HEK293 (cell line): ENCODE measurements around the gene DYNLT4.

Experiments used
- AEBP2 ChIP-seq: fragments of 450-650 bp; formaldehyde crosslinking; IDR thresholded peaks from 2 replicates; pipeline ENCODE4 v1.5.1; 2016; ENCODE audit warnings: missing biosample characterization, missing genetic modification characterization, borderline replicate concordance
- BCL11B ChIP-seq: fragments of 450-650 bp; formaldehyde crosslinking; IDR thresholded peaks from 2 replicates; pipeline ENCODE4 v1.5.1; 2016; ENCODE audit warnings: low read depth, missing biosample characterization, missing genetic modification characterization
- CTCF ChIP-seq: fragments of 450-650 bp; formaldehyde crosslinking; IDR thresholded peaks from 2 replicates; pipeline ENCODE4 v1.5.1; 2016; ENCODE audit warnings: missing biosample characterization, missing genetic modification characterization
- GLI2 ChIP-seq: fragments of 450-650 bp; formaldehyde crosslinking; IDR thresholded peaks from 2 replicates; pipeline ENCODE4; 2017; ENCODE audit warnings: missing biosample characterization, missing genetic modification characterization, low read depth, borderline replicate concordance
- KLF17 ChIP-seq: fragments of 450-650 bp; formaldehyde crosslinking; IDR thresholded peaks from 2 replicates; pipeline ENCODE4 v1.5.1; 2016; ENCODE audit warnings: missing biosample characterization, missing genetic modification characterization
- SP3 ChIP-seq: fragments of 450-650 bp; formaldehyde crosslinking; IDR thresholded peaks from 2 replicates; pipeline ENCODE4 v1.5.1; 2016; ENCODE audit warnings: missing biosample characterization, missing genetic modification characterization
- ZBTB8A ChIP-seq: fragments of 450-650 bp; formaldehyde crosslinking; IDR thresholded peaks from 2 replicates; pipeline ENCODE4 v1.5.1; 2016; ENCODE audit warnings: missing biosample characterization, missing genetic modification characterization
- ZFHX2 ChIP-seq: fragments of 450-650 bp; formaldehyde crosslinking; conservative IDR thresholded peaks from 2 replicates; pipeline ENCODE4 v1.5.1; 2016; ENCODE audit warnings: missing biosample characterization, missing genetic modification characterization
- ZNF148 ChIP-seq: fragments of 450-650 bp; formaldehyde crosslinking; IDR thresholded peaks from 2 replicates; pipeline ENCODE4 v1.5.0; 2017; ENCODE audit warnings: missing biosample characterization, missing genetic modification characterization, borderline replicate concordance
- ZNF16 ChIP-seq: fragments of 450-650 bp; formaldehyde crosslinking; IDR thresholded peaks from 2 replicates; pipeline ENCODE4 v1.5.1; 2016; ENCODE audit warnings: low read depth, missing biosample characterization, missing genetic modification characterization
- ZNF26 ChIP-seq: fragments of 450-650 bp; formaldehyde crosslinking; IDR thresholded peaks from 2 replicates; pipeline ENCODE4 v1.5.1; 2016; ENCODE audit warnings: missing biosample characterization, missing genetic modification characterization
- ZNF274 ChIP-seq, 2 experiments: fragments of 200-500 bp in 1 of 2; fragments of 450-650 bp in 1 of 2; sonication (Bioruptor generic) in 1 of 2; formaldehyde crosslinking in 1 of 2; IDR thresholded peaks; 2 replicates each; pipeline versions ENCODE4 v1.5.1 to v1.6.1; 2014 to 2016; ENCODE audit warnings: borderline replicate concordance in 1 of 2, inconsistent platforms in 1 of 2, low read length in 1 of 2, missing biosample characterization in 1 of 2, missing genetic modification characterization in 1 of 2
- ZNF280D ChIP-seq: fragments of 450-650 bp; formaldehyde crosslinking; IDR thresholded peaks from 2 replicates; pipeline ENCODE4 v1.5.1; 2016; ENCODE audit warnings: missing biosample characterization, missing genetic modification characterization
- ZNF362 ChIP-seq: fragments of 450-650 bp; formaldehyde crosslinking; IDR thresholded peaks from 2 replicates; pipeline ENCODE4 v1.5.1; 2016; ENCODE audit warnings: missing biosample characterization, missing genetic modification characterization
- ZNF366 ChIP-seq: fragments of 450-650 bp; formaldehyde crosslinking; conservative IDR thresholded peaks from 2 replicates; pipeline ENCODE4 v1.5.1; 2016; ENCODE audit warnings: missing biosample characterization, missing genetic modification characterization
- ZNF394 ChIP-seq: fragments of 450-650 bp; formaldehyde crosslinking; IDR thresholded peaks from 2 replicates; pipeline ENCODE4 v1.5.1; 2016; ENCODE audit warnings: missing biosample characterization, missing genetic modification characterization, mild to moderate bottlenecking, moderate library complexity, borderline replicate concordance
- ZNF426 ChIP-seq: fragments of 450-650 bp; formaldehyde crosslinking; IDR thresholded peaks from 2 replicates; pipeline ENCODE4 v1.5.1; 2017; ENCODE audit warnings: missing biosample characterization, missing genetic modification characterization, mild to moderate bottlenecking, inconsistent platforms, moderate library complexity
- ZNF529 ChIP-seq: fragments of 450-650 bp; formaldehyde crosslinking; IDR thresholded peaks from 2 replicates; pipeline ENCODE4 v1.5.1; 2017; ENCODE audit warnings: missing genetic modification characterization, missing biosample characterization; ENCODE audit not compliant: insufficient replicate concordance
- ZNF548 ChIP-seq: fragments of 450-650 bp; formaldehyde crosslinking; IDR thresholded peaks from 2 replicates; pipeline ENCODE4 v1.5.1; 2016; ENCODE audit warnings: missing biosample characterization, missing genetic modification characterization
- ZNF621 ChIP-seq: fragments of 450-650 bp; formaldehyde crosslinking; IDR thresholded peaks from 2 replicates; pipeline ENCODE4 v1.5.1; 2017; ENCODE audit warnings: missing biosample characterization, missing genetic modification characterization
- ZNF629 ChIP-seq: fragments of 450-650 bp; formaldehyde crosslinking; IDR thresholded peaks from 2 replicates; pipeline ENCODE4 v1.5.1; 2017; ENCODE audit warnings: missing biosample characterization, missing genetic modification characterization
- ZNF654 ChIP-seq: fragments of 450-650 bp; formaldehyde crosslinking; IDR thresholded peaks from 2 replicates; pipeline ENCODE4 v1.5.1; 2016; ENCODE audit warnings: low read depth, missing biosample characterization, missing genetic modification characterization
- ZNF707 ChIP-seq: fragments of 450-650 bp; formaldehyde crosslinking; IDR thresholded peaks from 2 replicates; pipeline ENCODE4 v1.5.1; 2016; ENCODE audit warnings: missing biosample characterization, missing genetic modification characterization
- ZNF76 ChIP-seq: fragments of 450-650 bp; formaldehyde crosslinking; IDR thresholded peaks from 2 replicates; pipeline ENCODE4; 2016; ENCODE audit warnings: low read depth, missing biosample characterization, missing genetic modification characterization, borderline replicate concordance

Gene DYNLT4

GRCh38 chr1:44835738-44836675, 28.9 kb upstream of the DYNLT4 start (continued):
- TF ChIP-seq ZNF426 (tag by site-specific recombination) (no peak), ZNF280D (no peak), ZNF274 (IDR thresholded peaks at IDR 0.05; ENCODE audit: low read length) (no peak), ZNF274 (tag by site-specific recombination; IDR thresholded peaks at IDR 0.05; ENCODE audit: borderline replicate concordance) (no peak), ZNF362 (tag by site-specific recombination) (no peak), SP3 (tag by site-specific recombination) (no peak), ZNF16 (tag by site-specific recombination) (no peak), KLF17 (tag by site-specific recombination) (peak; percentile 29; the same call in 1 of the 2 replicates), GLI2 (no peak), AEBP2 (no peak), ZNF394 (tag by site-specific recombination) (0 out of 2 replicates have a peak, but pooled peaks have one; percentile 15), ZNF26 (tag by site-specific recombination) (no peak), ZNF621 (no peak), ZNF548 (tag by site-specific recombination) (no peak), BCL11B (tag by site-specific recombination) (no peak), ZBTB8A (tag by site-specific recombination) (no peak), ZNF366 (tag by site-specific recombination) (peak; percentile 24; the same call in 1 of the 2 replicates), ZFHX2 (tag by site-specific recombination) (no peak), ZNF629 (0 out of 2 replicates have a peak, but pooled peaks have one; percentile 22), ZNF654 (tag by site-specific recombination) (peak; percentile 90), ZNF148 (tag by site-specific recombination) (no peak), ZNF529 (no peak), ZNF707 (tag by site-specific recombination) (no peak), CTCF (tag by site-specific recombination) (peak; percentile 73), ZNF76 (tag by site-specific recombination) (no peak)
